Measurements from ENCODE around the gene TRMU. TPM values are rescaled to one million over a fixed set of nuclear protein-coding genes. Genes with fewer than 3 reads are reported as not detected.

TRMU gene
- total and polyA plus RNA-seq, 2 donors (not counting 3 experiments of a cell fraction or from before 2014, with no cell fraction given), result 42.4 to 65.7 TPM

GRCh38 chr22:46392137-46392844 lies 56.8 kb downstream of the TRMU start:
- Histone ChIP-seq H3K9ac (replicated peaks; ENCODE audit: extremely low read depth, insufficient read depth, low read length) (no peak overlapping the region), H3K4me3 (replicated peaks in 1 of 3; ENCODE audit: insufficient read depth in 1 of 3, low read depth in 1 of 3, low read length in 3 of 3) (no peak overlapping the region), H3K36me3 (ENCODE audit: control insufficient read depth in 2 of 2, extremely low read depth in 1 of 2, insufficient read depth in 2 of 2, low read length in 2 of 2) (no peaks in the 10 kb centered on the region), H3K4me2 (ENCODE audit: insufficient read depth, low read length) (no peak overlapping the region), H2AFZ (ENCODE audit: low read depth, low read length) (no peak overlapping the region), H3K79me2 (ENCODE audit: control insufficient read depth, insufficient read depth, low read length) (no peaks in the 10 kb centered on the region), H3K9me1 (replicated peaks; ENCODE audit: control insufficient read depth, extremely low read depth, insufficient read depth, low read length) (no peaks in the 10 kb centered on the region), H4K20me1 (replicated peaks; ENCODE audit: control insufficient read depth, extremely low read depth, insufficient read depth, low read length) (no peaks in the 10 kb centered on the region), H3K27ac (ENCODE audit: insufficient read depth, low read depth, low read length) (no peak overlapping the region), H3K9me3 (replicated peaks; ENCODE audit: control insufficient read depth, insufficient read depth, low read length) (no peaks in the 10 kb centered on the region), H3K27me3 (ENCODE audit: control insufficient read depth in 2 of 2, insufficient read depth in 2 of 2, low read length in 2 of 2) (no peaks in the 10 kb centered on the region), H3K4me1 (ENCODE audit: control insufficient read depth, extremely low read depth, insufficient read depth, low read length) (no peaks in the 10 kb centered on the region)
- BruUV-seq (replicated peaks), result no TSS peak
- FAIRE-seq, result no peak
- TF ChIP-seq GATA2 (IDR thresholded peaks at IDR 0.05; ENCODE audit: insufficient read depth, insufficient read length, low read depth, low read length) (no peak), CTCF (IDR thresholded peaks at IDR 0.05; ENCODE audit: extremely low read depth in 1 of 2, insufficient read depth in 1 of 2, low read depth in 1 of 2, low read length in 2 of 2) (no peak), MYC (IDR thresholded peaks at IDR 0.05; ENCODE audit: low read depth, low read length) (no peak), POLR2A (IDR thresholded peaks at IDR 0.05; ENCODE audit: low read depth, low read length) (no peak), EZH2 (IDR thresholded peaks at IDR 0.05; ENCODE audit: borderline replicate concordance, low read depth, low read length, severe bottlenecking) (no peak), JUN (IDR thresholded peaks at IDR 0.05; ENCODE audit: borderline replicate concordance, insufficient read depth, insufficient read length, low read depth) (no peak), FOS (IDR thresholded peaks at IDR 0.05; ENCODE audit: borderline replicate concordance, insufficient read depth, low read length) (no peak), POLR2AphosphoS5 (IDR thresholded peaks at IDR 0.05; ENCODE audit: insufficient read depth, low read depth, low read length) (no peak)
- TF ChIP-seq, protein P1, sequence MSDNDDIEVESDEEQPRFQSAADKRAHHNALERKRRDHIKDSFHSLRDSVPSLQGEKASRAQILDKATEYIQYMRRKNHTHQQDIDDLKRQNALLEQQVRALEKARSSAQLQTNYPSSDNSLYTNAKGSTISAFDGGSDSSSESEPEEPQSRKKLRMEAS (IDR thresholded peaks at IDR 0.05; ENCODE audit: insufficient read depth, insufficient read length), result no peak
- CTCF ChIA-PET, result interaction anchor here (0.8 to 1.7 kb wide), 3 partner anchors 11 to 150 kb away, joined by 3 to 12 read pairs (median 3); no protein-coding TSS in a partner anchor
- intact Hi-C loops (cut with micrococcal nuclease), result no loop called here
- POLR2A ChIA-PET, result no interaction called here
- DNase-seq (ENCODE audit: low read depth, low spot score), result no peak
- dilution Hi-C loops (cut with MboI; ENCODE audit: extremely low pct_ligation_motif_present, low sequenced_read_pairs), result no loop called here

All from endothelial cell of umbilical vein (primary cell).